Right forelimb (tissue), 1 donor: ENCODE results near the gene CCR3.

Experiments used
- DNase-seq: peaks from one replicate; pipeline ENCODE4 v3.0.0-alpha.2; 2018

The CCR3 gene

GRCh38 chr3:46299608-46300460 lies 57.6 kb downstream of the CCR3 start:
- DNase-seq, result no peak

GRCh38 chr3:46300461-46300789 lies 58.2 kb downstream of the CCR3 start:
- no peak for DNase-seq

- no peak for DNase-seq
Observed at GRCh38 chr3:46301122-46301835, 59.0 kb downstream of the CCR3 start.

- DNase-seq, result no peak
Observed at GRCh38 chr3:46303240-46303639, 61.0 kb downstream of the CCR3 start.

- no peak for DNase-seq
Observed at GRCh38 chr3:46304739-46305138, 62.5 kb downstream of the CCR3 start.

GRCh38 chr3:46312991-46313390 lies 70.7 kb downstream of the CCR3 start:
- no peak for DNase-seq

- no peak for DNase-seq
Observed at GRCh38 chr3:46314517-46314916, 72.3 kb downstream of the CCR3 start.

GRCh38 chr3:46316206-46316605 lies 73.9 kb downstream of the CCR3 start:
- DNase-seq, result no peak
